ENCODE results near the gene TRDN. TPM values are rescaled to one million over a fixed set of nuclear protein-coding genes. Genes with fewer than 3 reads are reported as not detected.
"Not testable (repeated sequence)": the region's sequence is repeated elsewhere in the genome, so short reads cannot be mapped to it uniquely, and the experiment has no call there.

TRDN gene
- total RNA-seq, 1 donor from 2014 or later = 0.34 TPM

DNA sequence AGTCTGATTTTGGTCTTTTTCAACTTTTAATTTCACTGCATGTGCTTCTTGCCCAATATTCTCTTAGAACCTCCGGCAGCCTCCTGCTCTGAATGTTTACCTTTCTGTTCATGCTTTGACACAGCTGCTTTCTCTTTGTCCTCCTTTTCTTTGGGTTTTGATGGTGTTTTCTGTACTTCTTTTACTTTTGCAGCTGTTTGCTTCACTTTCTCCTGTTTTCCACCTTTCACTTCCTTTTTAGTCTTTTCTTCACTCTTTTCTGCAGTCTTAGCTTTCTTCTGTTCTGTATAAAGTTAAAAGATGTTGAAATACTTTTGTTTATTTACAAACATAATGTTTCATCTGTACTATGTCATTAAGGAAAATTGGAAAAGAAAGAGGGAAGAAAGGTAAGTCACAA, 133.1 kb downstream of the TRDN start:
- no peak for DNase-seq (ENCODE audit: low spot score in 2 of 2, unreplicated experiment in 2 of 2)
- TF ChIP-seq, protein P1, sequence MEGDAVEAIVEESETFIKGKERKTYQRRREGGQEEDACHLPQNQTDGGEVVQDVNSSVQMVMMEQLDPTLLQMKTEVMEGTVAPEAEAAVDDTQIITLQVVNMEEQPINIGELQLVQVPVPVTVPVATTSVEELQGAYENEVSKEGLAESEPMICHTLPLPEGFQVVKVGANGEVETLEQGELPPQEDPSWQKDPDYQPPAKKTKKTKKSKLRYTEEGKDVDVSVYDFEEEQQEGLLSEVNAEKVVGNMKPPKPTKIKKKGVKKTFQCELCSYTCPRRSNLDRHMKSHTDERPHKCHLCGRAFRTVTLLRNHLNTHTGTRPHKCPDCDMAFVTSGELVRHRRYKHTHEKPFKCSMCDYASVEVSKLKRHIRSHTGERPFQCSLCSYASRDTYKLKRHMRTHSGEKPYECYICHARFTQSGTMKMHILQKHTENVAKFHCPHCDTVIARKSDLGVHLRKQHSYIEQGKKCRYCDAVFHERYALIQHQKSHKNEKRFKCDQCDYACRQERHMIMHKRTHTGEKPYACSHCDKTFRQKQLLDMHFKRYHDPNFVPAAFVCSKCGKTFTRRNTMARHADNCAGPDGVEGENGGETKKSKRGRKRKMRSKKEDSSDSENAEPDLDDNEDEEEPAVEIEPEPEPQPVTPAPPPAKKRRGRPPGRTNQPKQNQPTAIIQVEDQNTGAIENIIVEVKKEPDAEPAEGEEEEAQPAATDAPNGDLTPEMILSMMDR (IDR thresholded peaks at IDR 0.05; ENCODE audit: unreplicated experiment) = no peak
- H3K4me1 Mint-ChIP-seq = peaks cover 6% of the 10 kb centered on the region
- H3K27me3 Mint-ChIP-seq (ENCODE audit: low read depth) = no peaks in the 10 kb centered on the region
- H3K9me3 Mint-ChIP-seq = no peaks in the 10 kb centered on the region
- H3K4me3 Mint-ChIP-seq = no peak overlapping the region
- no peak overlapping the region for H3K27ac Mint-ChIP-seq
- H3K36me3 Mint-ChIP-seq = no peaks in the 10 kb centered on the region

DNA sequence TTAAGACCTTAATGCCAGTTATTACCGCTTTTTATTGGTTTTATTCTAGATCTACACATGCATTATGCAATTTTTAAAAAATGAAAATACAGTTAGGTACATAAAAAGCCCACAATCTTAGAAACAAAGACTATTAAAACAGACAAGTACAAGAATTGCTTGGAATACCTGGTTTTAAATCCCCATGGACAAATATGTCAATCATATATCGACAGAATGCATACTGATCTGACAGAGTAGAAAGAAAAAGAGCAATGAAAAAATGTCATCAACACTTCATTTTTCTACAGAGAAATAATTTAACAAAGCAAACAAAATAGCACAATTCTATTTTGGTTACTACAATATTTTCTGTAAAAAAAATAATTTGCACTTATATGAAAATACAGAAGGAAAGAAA, 139.7 kb downstream of the TRDN start:
- H3K4me1 Mint-ChIP-seq = no peaks in the 10 kb centered on the region
- H3K27ac Mint-ChIP-seq = no peak overlapping the region
- no peaks in the 10 kb centered on the region for H3K27me3 Mint-ChIP-seq (ENCODE audit: low read depth)
- H3K36me3 Mint-ChIP-seq = no peaks in the 10 kb centered on the region
- no peaks in the 10 kb centered on the region for H3K9me3 Mint-ChIP-seq
- H3K4me3 Mint-ChIP-seq = no peak overlapping the region
- no peak for DNase-seq (ENCODE audit: low spot score in 2 of 2, unreplicated experiment in 2 of 2)
- TF ChIP-seq, protein P1 (IDR thresholded peaks at IDR 0.05; ENCODE audit: unreplicated experiment) = no peak

DNA sequence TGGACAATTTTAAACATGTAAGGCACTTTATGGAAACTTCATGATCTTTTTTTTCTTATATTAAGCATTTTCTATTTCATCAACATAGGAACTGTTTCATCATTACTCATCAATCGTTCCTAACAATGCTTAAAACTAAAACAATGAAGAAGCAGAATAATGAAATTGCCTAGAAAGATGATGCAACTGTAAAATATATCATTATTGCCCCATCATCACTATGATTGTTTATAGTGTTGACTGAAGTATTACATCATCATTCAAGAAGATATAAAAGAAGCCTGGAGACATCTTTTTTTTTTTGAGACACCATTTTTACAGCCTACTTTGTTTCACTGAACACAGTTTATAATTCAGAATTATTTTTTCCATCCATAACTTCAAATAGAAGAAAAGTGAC, 147.2 kb downstream of the TRDN start:
- Mint-ChIP-seq H3K27me3 (ENCODE audit: low read depth) (no peaks in the 10 kb centered on the region), H3K4me1 (no peaks in the 10 kb centered on the region), H3K27ac (no peak overlapping the region), H3K36me3 (no peaks in the 10 kb centered on the region), H3K4me3 (no peak overlapping the region), H3K9me3 (no peaks in the 10 kb centered on the region)
- TF ChIP-seq, protein P1 (IDR thresholded peaks at IDR 0.05; ENCODE audit: unreplicated experiment) = no peak
- DNase-seq (ENCODE audit: low spot score in 2 of 2, unreplicated experiment in 2 of 2) = no peak

DNA sequence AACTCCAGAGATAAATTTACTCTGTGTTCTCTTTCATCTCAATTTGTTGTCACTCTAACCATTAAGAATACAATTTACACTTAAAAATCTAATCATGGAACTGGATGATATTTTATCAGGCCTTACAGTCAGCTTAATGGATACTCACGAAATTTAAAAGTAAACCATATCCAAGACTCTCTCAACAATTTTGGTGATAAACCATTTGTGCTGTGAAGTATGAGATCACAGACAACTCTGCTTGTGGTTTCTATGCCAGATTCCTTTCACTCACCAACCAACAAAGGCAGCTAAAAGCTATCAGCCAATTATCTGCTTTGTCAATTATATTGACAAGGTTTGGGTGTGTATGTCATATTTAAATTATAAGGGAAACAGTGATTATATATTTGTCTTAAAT, 155.8 kb downstream of the TRDN start:
- H3K4me1 Mint-ChIP-seq = no peaks in the 10 kb centered on the region
- H3K9me3 Mint-ChIP-seq = no peaks in the 10 kb centered on the region
- H3K36me3 Mint-ChIP-seq = no peaks in the 10 kb centered on the region
- TF ChIP-seq, protein P1 (IDR thresholded peaks at IDR 0.05; ENCODE audit: unreplicated experiment) = no peak
- no peak overlapping the region for H3K27ac Mint-ChIP-seq
- no peak for DNase-seq (ENCODE audit: low spot score in 2 of 2, unreplicated experiment in 2 of 2)
- H3K4me3 Mint-ChIP-seq = no peak overlapping the region
- H3K27me3 Mint-ChIP-seq (ENCODE audit: low read depth) = no peaks in the 10 kb centered on the region

DNA sequence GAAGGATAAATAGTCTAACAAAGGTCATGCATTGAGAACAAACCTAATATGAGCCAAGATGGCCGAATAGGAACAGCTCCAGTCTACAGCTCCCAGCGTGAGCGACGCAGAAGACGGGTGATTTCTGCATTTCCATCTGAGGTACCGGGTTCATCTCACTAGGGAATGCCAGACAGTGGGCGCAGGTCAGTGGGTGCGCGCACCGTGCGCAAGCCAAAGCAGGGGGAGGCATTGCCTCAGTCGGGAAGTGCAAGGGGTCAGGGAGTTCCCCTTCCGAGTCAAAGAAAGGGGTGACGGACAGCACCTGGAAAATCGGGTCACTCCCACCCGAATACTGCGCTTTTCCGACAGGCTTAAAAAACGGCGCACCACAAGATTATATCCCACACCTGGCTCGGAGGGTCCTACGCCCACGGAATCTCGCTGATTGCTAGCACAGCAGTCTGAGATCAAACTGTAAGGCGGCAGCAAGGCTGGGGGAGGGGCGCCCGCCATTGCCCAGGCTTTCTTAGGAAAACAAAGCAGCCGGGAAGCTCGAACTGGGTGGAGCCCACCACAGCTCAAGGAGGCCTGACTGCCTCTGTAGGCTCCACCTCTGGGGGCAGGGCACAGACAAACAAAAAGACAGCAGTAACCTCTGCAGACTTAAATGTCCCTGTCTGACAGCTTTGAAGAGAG, 164.6 kb downstream of the TRDN start:
- not testable (repeated sequence) for H3K27me3 Mint-ChIP-seq (ENCODE audit: low read depth); H3K36me3 Mint-ChIP-seq; H3K4me1 Mint-ChIP-seq; H3K9me3 Mint-ChIP-seq; DNase-seq (ENCODE audit: low spot score in 2 of 2, unreplicated experiment in 2 of 2); H3K4me3 Mint-ChIP-seq; H3K27ac Mint-ChIP-seq

DNA sequence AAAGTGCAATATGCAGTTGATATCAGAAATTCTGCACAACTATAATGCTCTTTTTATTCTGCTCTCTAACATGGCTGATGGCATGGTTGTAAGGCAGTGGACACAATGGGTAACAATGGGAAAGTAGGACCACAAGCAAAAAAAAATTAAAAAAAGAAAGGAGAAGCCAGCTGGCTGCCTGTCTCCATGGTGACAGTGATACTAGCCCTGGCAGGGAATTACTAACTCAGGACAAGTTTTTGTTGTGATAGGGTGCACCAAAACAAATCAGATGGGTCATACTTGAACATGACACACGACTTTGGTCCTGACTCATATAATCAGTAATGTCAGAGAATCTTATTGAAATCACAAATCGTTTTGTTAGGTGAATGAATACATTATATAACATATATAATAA, 169.4 kb downstream of the TRDN start:
- Mint-ChIP-seq H3K4me3 (no peak overlapping the region), H3K9me3 (no peaks in the 10 kb centered on the region), H3K27me3 (ENCODE audit: low read depth) (no peaks in the 10 kb centered on the region), H3K4me1 (peaks cover 10% of the 10 kb centered on the region), H3K36me3 (peaks cover 2% of the 10 kb centered on the region), H3K27ac (no peak overlapping the region)
- no peak for DNase-seq (ENCODE audit: low spot score in 2 of 2, unreplicated experiment in 2 of 2)
- TF ChIP-seq, protein P1 (IDR thresholded peaks at IDR 0.05; ENCODE audit: unreplicated experiment) = no peak
